Measurements from ENCODE around the gene VMP1. TPM values are rescaled to one million over a fixed set of nuclear protein-coding genes. Genes with fewer than 3 reads are reported as not detected.

Gene VMP1
- total RNA-seq, 1 experiment from 2014 or later, result 72.8 TPM

DNA sequence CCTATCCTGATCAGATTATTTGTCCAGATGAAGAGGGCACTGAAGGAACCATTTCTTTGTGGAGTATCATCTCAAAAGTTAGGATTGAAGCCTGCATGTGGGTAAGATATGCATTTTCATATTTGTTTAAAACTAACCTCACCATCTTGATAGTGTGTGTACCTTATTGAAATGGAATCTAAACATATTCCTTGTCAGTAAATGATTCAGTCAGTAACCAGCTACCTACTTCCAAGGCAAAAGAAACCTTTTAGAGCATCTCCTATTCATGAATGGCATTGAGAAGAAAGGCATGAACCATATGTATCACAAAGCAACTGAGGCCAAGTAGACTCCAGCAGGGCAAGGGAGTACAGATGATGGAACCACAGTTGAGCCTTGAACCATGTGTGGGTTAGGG, 57.6 kb downstream of the VMP1 start:
- TF ChIP-seq ZNF512 (CRISPR knock-in tag; IDR thresholded peaks at IDR 0.05; ENCODE audit: borderline replicate concordance), result no peak
- no peak for TF ChIP-seq CBFB (CRISPR knock-in tag; IDR thresholded peaks at IDR 0.05; ENCODE audit: low read depth)
- TF ChIP-seq, protein P1, sequence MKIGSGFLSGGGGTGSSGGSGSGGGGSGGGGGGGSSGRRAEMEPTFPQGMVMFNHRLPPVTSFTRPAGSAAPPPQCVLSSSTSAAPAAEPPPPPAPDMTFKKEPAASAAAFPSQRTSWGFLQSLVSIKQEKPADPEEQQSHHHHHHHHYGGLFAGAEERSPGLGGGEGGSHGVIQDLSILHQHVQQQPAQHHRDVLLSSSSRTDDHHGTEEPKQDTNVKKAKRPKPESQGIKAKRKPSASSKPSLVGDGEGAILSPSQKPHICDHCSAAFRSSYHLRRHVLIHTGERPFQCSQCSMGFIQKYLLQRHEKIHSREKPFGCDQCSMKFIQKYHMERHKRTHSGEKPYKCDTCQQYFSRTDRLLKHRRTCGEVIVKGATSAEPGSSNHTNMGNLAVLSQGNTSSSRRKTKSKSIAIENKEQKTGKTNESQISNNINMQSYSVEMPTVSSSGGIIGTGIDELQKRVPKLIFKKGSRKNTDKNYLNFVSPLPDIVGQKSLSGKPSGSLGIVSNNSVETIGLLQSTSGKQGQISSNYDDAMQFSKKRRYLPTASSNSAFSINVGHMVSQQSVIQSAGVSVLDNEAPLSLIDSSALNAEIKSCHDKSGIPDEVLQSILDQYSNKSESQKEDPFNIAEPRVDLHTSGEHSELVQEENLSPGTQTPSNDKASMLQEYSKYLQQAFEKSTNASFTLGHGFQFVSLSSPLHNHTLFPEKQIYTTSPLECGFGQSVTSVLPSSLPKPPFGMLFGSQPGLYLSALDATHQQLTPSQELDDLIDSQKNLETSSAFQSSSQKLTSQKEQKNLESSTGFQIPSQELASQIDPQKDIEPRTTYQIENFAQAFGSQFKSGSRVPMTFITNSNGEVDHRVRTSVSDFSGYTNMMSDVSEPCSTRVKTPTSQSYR (CRISPR knock-in tag; IDR thresholded peaks at IDR 0.05), result no peak
- no peak for TF ChIP-seq ZNF425 (CRISPR knock-in tag; conservative IDR thresholded peaks at IDR 0.05)
- no peak for TF ChIP-seq IRF2 (CRISPR knock-in tag; IDR thresholded peaks at IDR 0.05; ENCODE audit: borderline replicate concordance, low read depth)
- TF ChIP-seq NFYB (CRISPR knock-in tag; conservative IDR thresholded peaks at IDR 0.05; ENCODE audit: low read depth), result no peak
- POLR2A ChIA-PET, result interaction anchor here (0.6 kb wide), 1 partner anchor 14 kb away, joined by 3 read pairs; no protein-coding TSS in a partner anchor
- CTCF ChIA-PET, result no interaction called here

DNA sequence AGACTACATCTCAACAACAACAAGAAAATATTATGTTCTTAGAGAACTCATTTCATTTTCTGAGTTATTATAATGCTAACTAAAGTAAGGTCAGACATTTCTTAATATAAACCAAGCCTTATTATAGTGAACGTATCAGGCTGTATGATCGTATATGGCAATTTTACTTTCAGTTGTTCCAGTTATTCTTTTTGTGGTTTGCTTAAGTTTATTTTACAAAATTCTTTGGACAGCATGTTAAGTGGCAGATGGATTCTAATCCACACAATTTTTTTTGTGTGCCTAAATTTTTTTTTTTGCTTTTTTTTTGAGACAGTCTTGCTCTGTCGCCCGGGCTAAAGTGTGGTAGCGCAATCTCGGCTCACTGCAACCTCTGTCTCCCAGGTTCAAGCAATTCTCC, 59.0 kb downstream of the VMP1 start:
- POLR2A ChIA-PET, result no interaction called here
- ATAC-seq, result no peak

More for the DNA sequence above, 57.6 kb downstream of the VMP1 start:
- no peak for DNase-seq (ENCODE audit: low spot score)
- ATAC-seq, result no peak
- peaks cover 14% of the 10 kb centered on the region for H3K4me1 Mint-ChIP-seq
- peaks cover 12% of the 10 kb centered on the region for H3K36me3 Mint-ChIP-seq
- H3K27me3 Mint-ChIP-seq (ENCODE audit: low read depth), result no peaks in the 10 kb centered on the region
- H3K27ac Mint-ChIP-seq, result no peak overlapping the region
- no peak overlapping the region for H3K4me3 Mint-ChIP-seq
- H3K9me3 Mint-ChIP-seq, result no peaks in the 10 kb centered on the region

More for the DNA sequence above, 59.0 kb downstream of the VMP1 start:
- DNase-seq (ENCODE audit: low spot score), result no peak
- Mint-ChIP-seq H3K27me3 (ENCODE audit: low read depth) (no peaks in the 10 kb centered on the region), H3K27ac (no peak overlapping the region), H3K36me3 (peaks cover 4% of the 10 kb centered on the region; the same call in 1 of the 2 replicates), H3K4me1 (peaks cover 12% of the 10 kb centered on the region), H3K9me3 (no peaks in the 10 kb centered on the region), H3K4me3 (no peak overlapping the region)
- TF ChIP-seq ZBTB21 (CRISPR knock-in tag; IDR thresholded peaks at IDR 0.05; ENCODE audit: borderline replicate concordance) (no peak), NFYB (CRISPR knock-in tag; conservative IDR thresholded peaks at IDR 0.05; ENCODE audit: low read depth) (no peak), SP1 (CRISPR knock-in tag; conservative IDR thresholded peaks at IDR 0.05) (no peak), E2F1 (CRISPR knock-in tag; IDR thresholded peaks at IDR 0.05) (no peak), ATF1 (CRISPR knock-in tag; IDR thresholded peaks at IDR 0.05) (no peak), HMGA2 (CRISPR knock-in tag; IDR thresholded peaks at IDR 0.05) (no peak)
- TF ChIP-seq, protein P2, sequence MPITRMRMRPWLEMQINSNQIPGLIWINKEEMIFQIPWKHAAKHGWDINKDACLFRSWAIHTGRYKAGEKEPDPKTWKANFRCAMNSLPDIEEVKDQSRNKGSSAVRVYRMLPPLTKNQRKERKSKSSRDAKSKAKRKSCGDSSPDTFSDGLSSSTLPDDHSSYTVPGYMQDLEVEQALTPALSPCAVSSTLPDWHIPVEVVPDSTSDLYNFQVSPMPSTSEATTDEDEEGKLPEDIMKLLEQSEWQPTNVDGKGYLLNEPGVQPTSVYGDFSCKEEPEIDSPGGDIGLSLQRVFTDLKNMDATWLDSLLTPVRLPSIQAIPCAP (CRISPR knock-in tag; IDR thresholded peaks at IDR 0.05), result no peak
- TF ChIP-seq, protein P3, sequence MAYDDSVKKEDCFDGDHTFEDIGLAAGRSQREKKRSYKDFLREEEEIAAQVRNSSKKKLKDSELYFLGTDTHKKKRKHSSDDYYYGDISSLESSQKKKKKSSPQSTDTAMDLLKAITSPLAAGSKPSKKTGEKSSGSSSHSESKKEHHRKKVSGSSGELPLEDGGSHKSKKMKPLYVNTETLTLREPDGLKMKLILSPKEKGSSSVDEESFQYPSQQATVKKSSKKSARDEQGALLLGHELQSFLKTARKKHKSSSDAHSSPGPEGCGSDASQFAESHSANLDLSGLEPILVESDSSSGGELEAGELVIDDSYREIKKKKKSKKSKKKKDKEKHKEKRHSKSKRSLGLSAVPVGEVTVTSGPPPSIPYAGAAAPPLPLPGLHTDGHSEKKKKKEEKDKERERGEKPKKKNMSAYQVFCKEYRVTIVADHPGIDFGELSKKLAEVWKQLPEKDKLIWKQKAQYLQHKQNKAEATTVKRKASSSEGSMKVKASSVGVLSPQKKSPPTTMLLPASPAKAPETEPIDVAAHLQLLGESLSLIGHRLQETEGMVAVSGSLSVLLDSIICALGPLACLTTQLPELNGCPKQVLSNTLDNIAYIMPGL (CRISPR knock-in tag; IDR thresholded peaks at IDR 0.05), result no peak
- CTCF ChIA-PET, result no interaction called here

Data from WTC11 (cell line).